ENCODE results near the gene EXO1.

GRCh38 chr1:241817956-241818612 is 29.9 kb upstream of the EXO1 start:
- TF ChIP-seq CTCF (optimal IDR thresholded peaks at IDR 0.05 in 1 of 3, IDR thresholded peaks at IDR 0.05 in 1 of 3, conservative IDR thresholded peaks at IDR 0.05 in 1 of 3; ENCODE audit: extremely low read depth in 1 of 3, insufficient read depth in 2 of 3, low read length in 3 of 3) (no peak), EZH2 (IDR thresholded peaks at IDR 0.05; ENCODE audit: low read length) (no peak)

Measured in keratinocyte (primary cell).